Activated CD8-positive, alpha-beta T cell treated with anti-CD3 and anti-CD28 coated beads for 36 hours (primary cell): Measurements from ENCODE around the gene EED. TPM values are rescaled to one million over a fixed set of nuclear protein-coding genes. Genes with fewer than 3 reads are reported as not detected.
A peak's percentile ranks its signal among the peaks of the same experiment; 100 is the strongest.

ENCODE experiments used
- ATAC-seq: fragments of 200-7000 bp; cut with Tn5 transposase; one replicate; pipeline ENCODE4 v1.10.0; 2021; ENCODE audit warnings: mild to moderate bottlenecking, moderate library complexity
- CTCF ChIA-PET: fragments of 350-600 bp; sonication (Branson Sonifier 250); formaldehyde crosslinking; loops from one replicate; lab custom pipeline; 2021; ENCODE audit warnings: antibody characterized with exemption; lab: Charles Lee
- POLR2A ChIA-PET: fragments of 350-600 bp; sonication (Branson Sonifier 250); formaldehyde crosslinking; loops from one replicate; lab custom pipeline; 2021; ENCODE audit warnings: antibody characterized with exemption; lab: Charles Lee
- DNase-seq: peaks from one replicate; pipeline ENCODE4 v3.0.0-alpha.2; 2020
- H3K27ac Mint-ChIP-seq: one replicate; pipeline ENCODE4 v1.8.0; 2021; ENCODE audit warnings: mild to moderate bottlenecking, mixed read lengths
- H3K27me3 Mint-ChIP-seq: one replicate; pipeline ENCODE4 v1.8.0; 2021; ENCODE audit warnings: mixed read lengths
- H3K36me3 Mint-ChIP-seq: one replicate; pipeline ENCODE4 v1.8.0; 2021; ENCODE audit warnings: low read depth, mixed read lengths
- H3K4me1 Mint-ChIP-seq: one replicate; pipeline ENCODE4 v1.8.0; 2021; ENCODE audit warnings: low read depth, mixed read lengths
- H3K4me3 Mint-ChIP-seq: one replicate; pipeline ENCODE4 v1.8.0; 2021; ENCODE audit warnings: mild to moderate bottlenecking, moderate library complexity, mixed read lengths
- H3K9me3 Mint-ChIP-seq: one replicate; pipeline ENCODE4 v1.8.0; 2021; ENCODE audit warnings: mixed read lengths
- intact Hi-C: fragments of 100-400 bp; cut with micrococcal nuclease; formaldehyde crosslinking; loops from one replicate; pipeline ENCODE4 v1.10.0; 2022
- total RNA-seq, 2 experiments: library from RNA; stranded (reverse); gene quantifications; one replicate each; pipeline ENCODE4 v1.2.3, GENCODE V29; 2021
- TF ChIP-seq, protein P1 (sequence below): fragments of 200-600 bp; IDR thresholded peaks from one replicate; pipeline ENCODE4 v1.8.0; 2022; ENCODE audit warnings: antibody characterized with exemption, mild to moderate bottlenecking

Gene EED
- total RNA-seq, 2 experiments from 2014 or later, result 114 to 117 TPM

- no peaks in the 10 kb centered on the region for H3K9me3 Mint-ChIP-seq
- TF ChIP-seq, protein P1, sequence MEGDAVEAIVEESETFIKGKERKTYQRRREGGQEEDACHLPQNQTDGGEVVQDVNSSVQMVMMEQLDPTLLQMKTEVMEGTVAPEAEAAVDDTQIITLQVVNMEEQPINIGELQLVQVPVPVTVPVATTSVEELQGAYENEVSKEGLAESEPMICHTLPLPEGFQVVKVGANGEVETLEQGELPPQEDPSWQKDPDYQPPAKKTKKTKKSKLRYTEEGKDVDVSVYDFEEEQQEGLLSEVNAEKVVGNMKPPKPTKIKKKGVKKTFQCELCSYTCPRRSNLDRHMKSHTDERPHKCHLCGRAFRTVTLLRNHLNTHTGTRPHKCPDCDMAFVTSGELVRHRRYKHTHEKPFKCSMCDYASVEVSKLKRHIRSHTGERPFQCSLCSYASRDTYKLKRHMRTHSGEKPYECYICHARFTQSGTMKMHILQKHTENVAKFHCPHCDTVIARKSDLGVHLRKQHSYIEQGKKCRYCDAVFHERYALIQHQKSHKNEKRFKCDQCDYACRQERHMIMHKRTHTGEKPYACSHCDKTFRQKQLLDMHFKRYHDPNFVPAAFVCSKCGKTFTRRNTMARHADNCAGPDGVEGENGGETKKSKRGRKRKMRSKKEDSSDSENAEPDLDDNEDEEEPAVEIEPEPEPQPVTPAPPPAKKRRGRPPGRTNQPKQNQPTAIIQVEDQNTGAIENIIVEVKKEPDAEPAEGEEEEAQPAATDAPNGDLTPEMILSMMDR, result no peak
- intact Hi-C loops, result no loop called here
- DNase-seq (no peak), ATAC-seq (no peak)
- POLR2A ChIA-PET, result no interaction called here
- no peaks in the 10 kb centered on the region for H3K36me3 Mint-ChIP-seq
- no peak overlapping the region for H3K4me3 Mint-ChIP-seq
- H3K27me3 Mint-ChIP-seq, result peaks cover 3% of the 10 kb centered on the region
- peaks cover 17% of the 10 kb centered on the region for H3K4me1 Mint-ChIP-seq
- H3K27ac Mint-ChIP-seq, result no peak overlapping the region
- CTCF ChIA-PET, result no interaction called here
Measured at GRCh38 chr11:86197448-86197847, 47.1 kb upstream of the EED start.

GRCh38 chr11:86198139-86198538 is 46.4 kb upstream of the EED start:
- DNase-seq (no peak), ATAC-seq (no peak)
- intact Hi-C loops, result no loop called here
- Mint-ChIP-seq H3K36me3 (no peaks in the 10 kb centered on the region), H3K27me3 (peaks cover 3% of the 10 kb centered on the region), H3K27ac (no peak overlapping the region), H3K9me3 (no peaks in the 10 kb centered on the region), H3K4me1 (peaks cover 11% of the 10 kb centered on the region), H3K4me3 (no peak overlapping the region)
- TF ChIP-seq, protein P1, result no peak
- CTCF ChIA-PET, result interaction anchor here (0.9 to 1.5 kb wide), 4 partner anchors 17 to 156 kb away, joined by 3 to 5 read pairs (median 5); no protein-coding TSS in a partner anchor
- POLR2A ChIA-PET, result no interaction called here

DNA sequence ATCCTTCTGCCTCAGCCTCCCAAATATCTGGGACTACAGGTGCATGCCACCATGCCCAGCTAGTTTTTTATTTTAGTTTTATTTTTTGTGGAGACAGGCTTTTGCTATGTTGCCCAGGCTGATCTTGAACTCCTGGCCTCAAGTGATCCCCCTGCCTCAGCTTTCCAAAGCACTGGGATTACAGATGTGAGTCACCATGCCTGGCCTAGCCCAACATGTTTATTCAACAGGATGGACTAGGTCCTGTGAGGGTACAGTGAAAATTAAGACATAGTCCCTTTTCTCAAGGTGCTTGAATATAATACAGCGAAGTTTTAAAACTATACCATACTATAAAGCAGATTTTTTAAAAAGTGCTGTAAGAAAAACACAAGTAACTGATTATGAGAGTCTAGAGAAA is 45.2 kb upstream of the EED start:
- POLR2A ChIA-PET, result no interaction called here
- Mint-ChIP-seq H3K36me3 (no peaks in the 10 kb centered on the region), H3K27me3 (peaks cover 3% of the 10 kb centered on the region), H3K4me3 (no peak overlapping the region), H3K27ac (no peak overlapping the region), H3K4me1 (peaks cover 6% of the 10 kb centered on the region), H3K9me3 (no peaks in the 10 kb centered on the region)
- CTCF ChIA-PET, result interaction anchor here (0.9 to 1.5 kb wide), 4 partner anchors 93 to 159 kb away, joined by 3 to 5 read pairs (median 4); no protein-coding TSS in a partner anchor
- no peak for ATAC-seq
- DNase-seq, result no peak
- TF ChIP-seq, protein P1, result no peak
- intact Hi-C loops, result no loop called here

DNA sequence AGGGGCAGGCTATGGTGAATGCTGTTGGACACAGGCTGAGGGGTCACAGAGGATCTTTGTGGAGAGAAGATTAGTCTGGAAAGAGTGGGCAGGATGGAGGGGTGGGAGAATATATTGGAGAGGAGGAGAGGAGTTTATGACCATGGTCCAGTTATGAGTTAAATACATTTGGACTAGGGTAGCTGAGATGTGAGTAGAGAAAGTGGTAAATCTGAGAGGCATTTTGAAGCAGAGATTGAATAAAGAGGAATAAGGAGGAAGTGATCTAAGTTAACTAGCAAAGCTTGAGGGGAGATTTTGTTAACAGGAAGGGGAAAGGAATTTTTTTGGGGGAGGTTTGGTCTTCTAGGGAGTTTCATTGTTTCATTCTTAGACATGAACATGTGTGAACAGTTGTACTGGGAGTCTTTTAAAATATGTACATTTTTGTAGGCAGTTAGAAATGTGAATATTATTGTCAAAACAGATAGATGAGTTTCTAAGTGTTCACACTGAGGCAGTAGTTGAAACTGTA is 43.1 kb upstream of the EED start:
- Mint-ChIP-seq H3K27me3 (peaks cover 3% of the 10 kb centered on the region), H3K9me3 (no peaks in the 10 kb centered on the region), H3K36me3 (no peaks in the 10 kb centered on the region), H3K27ac (no peak overlapping the region), H3K4me1 (peaks cover 6% of the 10 kb centered on the region), H3K4me3 (no peak overlapping the region)
- ATAC-seq (no peak), DNase-seq (no peak)
- TF ChIP-seq, protein P1, result no peak
- intact Hi-C loops, result loop anchor here (10.0 kb wide), 1 partner anchor 347 kb away; the partner anchor contains the start of gene CCDC83
- POLR2A ChIA-PET, result interaction anchor here (0.6 to 1.6 kb wide), 8 partner anchors 11 to 167 kb away, joined by 3 to 4 read pairs (median 3); partner anchors contain the start of gene PICALM
- CTCF ChIA-PET, result interaction anchor here (0.9 to 3.7 kb wide), 8 partner anchors 8 to 160 kb away, joined by 3 to 30 read pairs (median 4); no protein-coding TSS in a partner anchor

- DNase-seq (peak; percentile 40), ATAC-seq (peak; percentile 90)
- no peaks in the 10 kb centered on the region for H3K27me3 Mint-ChIP-seq
- H3K36me3 Mint-ChIP-seq, result no peaks in the 10 kb centered on the region
- peaks cover 6% of the 10 kb centered on the region for H3K4me1 Mint-ChIP-seq
- TF ChIP-seq, protein P1, result no peak
- POLR2A ChIA-PET, result interaction anchor here (0.6 to 1.6 kb wide), 7 partner anchors 10 to 146 kb away, joined by 3 to 4 read pairs (median 3); partner anchors contain the start of gene PICALM
- no peaks in the 10 kb centered on the region for H3K9me3 Mint-ChIP-seq
- no peak overlapping the region for H3K27ac Mint-ChIP-seq
- CTCF ChIA-PET, result interaction anchor here (0.9 to 3.7 kb wide), 8 partner anchors 9 to 161 kb away, joined by 3 to 30 read pairs (median 4); no protein-coding TSS in a partner anchor
- no peak overlapping the region for H3K4me3 Mint-ChIP-seq
- intact Hi-C loops, result loop anchor here (10.0 kb wide), 1 partner anchor 347 kb away; the partner anchor contains the start of gene CCDC83
Measured at GRCh38 chr11:86202013-86202336, 42.6 kb upstream of the EED start.
